Measurements from ENCODE around the gene NRDC. TPM values are rescaled to one million over a fixed set of nuclear protein-coding genes. Genes with fewer than 3 reads are reported as not detected.

NRDC gene
- total and polyA plus RNA-seq, 5 donors from 2014 or later = 62.4 to 143 (median 75.5) TPM

DNA sequence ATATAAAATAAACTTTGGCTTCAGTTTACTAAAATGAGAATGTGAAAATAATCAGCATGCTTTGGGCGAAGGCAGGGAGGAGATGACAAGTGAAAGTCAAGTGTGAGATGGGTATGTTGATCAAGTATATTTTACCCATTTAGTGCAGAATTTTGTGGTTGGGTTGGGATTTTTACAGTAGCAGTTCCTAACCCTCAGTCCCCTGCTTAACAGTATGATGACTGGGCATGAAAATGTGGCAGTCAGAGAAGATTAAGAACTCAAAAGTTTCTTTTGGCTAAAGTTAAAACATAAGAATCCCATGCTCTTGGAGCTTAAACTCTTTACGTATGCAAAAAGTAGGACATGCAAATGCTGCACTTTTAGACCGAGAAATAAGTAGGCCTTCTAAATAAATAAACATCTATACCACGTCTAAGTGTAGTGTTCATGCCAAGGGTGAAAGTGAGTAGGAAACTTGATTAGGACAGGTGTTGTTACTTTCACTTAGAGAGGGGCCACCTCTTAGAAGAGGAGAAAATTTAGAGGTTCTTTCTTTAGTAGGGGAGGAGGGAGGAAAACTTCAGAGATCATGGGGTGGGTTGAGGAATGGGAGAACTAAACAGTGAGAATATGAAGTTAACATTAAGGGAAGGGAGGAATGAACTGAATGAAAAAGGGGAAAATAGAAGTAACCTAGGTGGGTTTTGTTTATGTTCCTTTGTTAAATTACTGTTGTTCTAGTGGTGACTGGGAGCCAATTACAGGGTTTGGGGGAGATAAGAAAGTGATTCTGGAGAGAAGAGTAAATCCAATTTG is 133.8 kb downstream of the NRDC start:
- Histone ChIP-seq H3K27me3 (ENCODE audit: control insufficient read depth, insufficient read depth, low read length) (no peaks in the 10 kb centered on the region), H3K27ac (ENCODE audit: insufficient read depth, low read length, poor library complexity, severe bottlenecking) (no peak overlapping the region), H3K36me3 (ENCODE audit: control insufficient read depth, insufficient read depth, low read length) (peaks cover 7% of the 10 kb centered on the region), H3K4me3 (ENCODE audit: low read depth, low read length) (no peak overlapping the region), H3K9me3 (ENCODE audit: control insufficient read depth in 2 of 2, low read length in 2 of 2) (no peaks in the 10 kb centered on the region), H3K4me1 (ENCODE audit: control insufficient read depth, insufficient read depth, low read length, poor library complexity, severe bottlenecking) (no peaks in the 10 kb centered on the region)
- Mint-ChIP-seq H3K36me3 (peaks cover 18% of the 10 kb centered on the region), H3K9me3 (no peaks in the 10 kb centered on the region), H3K27ac (no peak overlapping the region), H3K27me3 (no peaks in the 10 kb centered on the region), H3K4me3 (no peak overlapping the region), H3K4me1 (peaks cover 5 to 23% (median 20%) of the 10 kb centered on the region in 4 donors)
- ATAC-seq (ENCODE audit: low read depth in 2 of 2) = no peak
- DNase-seq = no peak

GRCh38 chr1:51741121-51741681 is 137.3 kb downstream of the NRDC start:
- no peaks in the 10 kb centered on the region for H3K4me1 ChIP-seq (ENCODE audit: control insufficient read depth, insufficient read depth, low read length, poor library complexity, severe bottlenecking)
- DNase-seq (no peak), ATAC-seq (ENCODE audit: low read depth in 2 of 2) (no peak)
- Mint-ChIP-seq H3K4me1 (peaks cover 13 to 39% (median 35%) of the 10 kb centered on the region in 4 donors), H3K9me3 (no peaks in the 10 kb centered on the region), H3K27me3 (no peaks in the 10 kb centered on the region), H3K27ac (peak overlapping the region in 1 of 3 donors; percentile 40), H3K36me3 (peaks cover 15% of the 10 kb centered on the region), H3K4me3 (no peak overlapping the region)
- H3K27ac ChIP-seq (ENCODE audit: insufficient read depth, low read length, poor library complexity, severe bottlenecking) = no peak overlapping the region
- no peak overlapping the region for H3K4me3 ChIP-seq (ENCODE audit: low read depth, low read length)
- H3K9me3 ChIP-seq (ENCODE audit: control insufficient read depth in 2 of 2, low read length in 2 of 2) = no peaks in the 10 kb centered on the region
- no peaks in the 10 kb centered on the region for H3K36me3 ChIP-seq (ENCODE audit: control insufficient read depth, insufficient read depth, low read length)
- H3K27me3 ChIP-seq (ENCODE audit: control insufficient read depth, insufficient read depth, low read length) = no peaks in the 10 kb centered on the region

DNA sequence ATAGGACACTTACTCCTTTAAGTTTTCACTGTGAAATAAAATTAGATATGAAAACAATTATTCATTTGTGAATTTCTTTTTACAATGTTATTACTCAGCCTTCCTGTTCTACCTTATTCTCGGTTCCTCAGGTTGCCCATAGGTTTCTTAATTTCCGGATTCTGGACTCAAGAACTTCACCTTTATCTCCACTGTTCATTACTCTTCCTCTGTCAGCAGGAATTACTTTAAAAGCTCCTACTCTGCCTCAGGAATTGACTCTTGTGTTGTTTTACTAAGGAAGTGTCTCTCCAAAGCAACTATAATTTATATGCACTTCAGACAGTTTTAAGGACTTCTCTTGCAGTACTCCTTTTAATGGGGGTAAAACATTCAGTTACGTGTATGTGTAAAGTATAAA is 137.9 kb downstream of the NRDC start:
- Mint-ChIP-seq H3K27me3 (no peaks in the 10 kb centered on the region), H3K27ac (peak overlapping the region in 2 of 3 donors; percentile 3 to 48), H3K36me3 (peaks cover 15% of the 10 kb centered on the region), H3K4me3 (no peak overlapping the region), H3K9me3 (no peaks in the 10 kb centered on the region), H3K4me1 (peaks cover 13 to 42% (median 39%) of the 10 kb centered on the region in 4 donors)
- H3K4me3 ChIP-seq (ENCODE audit: low read depth, low read length) = no peak overlapping the region
- no peaks in the 10 kb centered on the region for H3K9me3 ChIP-seq (ENCODE audit: control insufficient read depth in 2 of 2, low read length in 2 of 2)
- no peak overlapping the region for H3K27ac ChIP-seq (ENCODE audit: insufficient read depth, low read length, poor library complexity, severe bottlenecking)
- DNase-seq (peak in 1 of 3 donors; percentile 14), ATAC-seq (ENCODE audit: low read depth in 2 of 2) (no peak)
- no peaks in the 10 kb centered on the region for H3K27me3 ChIP-seq (ENCODE audit: control insufficient read depth, insufficient read depth, low read length)
- H3K4me1 ChIP-seq (ENCODE audit: control insufficient read depth, insufficient read depth, low read length, poor library complexity, severe bottlenecking) = peaks cover under 1% of the 10 kb centered on the region
- no peaks in the 10 kb centered on the region for H3K36me3 ChIP-seq (ENCODE audit: control insufficient read depth, insufficient read depth, low read length)

Other genes with a start within 250 kb of the NRDC start
- not detected for gene RAB3B, start 112.0 kb upstream of the NRDC start, total RNA-seq
- not detected for gene RAB3B, start 112.0 kb upstream of the NRDC start, polyA plus RNA-seq
- 20.0 TPM for gene KTI12, start 155.1 kb upstream of the NRDC start, total RNA-seq
- gene KTI12, start 155.1 kb upstream of the NRDC start, polyA plus RNA-seq = 10 to 100 TPM; 38.8 to 43.1 (median 39.9) TPM
- 39.9 TPM for gene TXNDC12, start 176.5 kb upstream of the NRDC start, total RNA-seq
- 100 to 1,000 TPM in 2 of 4 donors, 10 to 100 TPM in 2; 89.8 to 114 (median 95.9) TPM for gene TXNDC12, start 176.5 kb upstream of the NRDC start, polyA plus RNA-seq
- gene BTF3L4, start 177.6 kb upstream of the NRDC start, total RNA-seq = 36.0 TPM
- 10 to 100 TPM; 67.3 to 92.9 (median 75.3) TPM for gene BTF3L4, start 177.6 kb upstream of the NRDC start, polyA plus RNA-seq

All from CD4-positive, CD25-positive, alpha-beta regulatory T cell (primary cell).